ENCODE data around the gene ZNF845. TPM values are rescaled to one million over a fixed set of nuclear protein-coding genes. Genes with fewer than 3 reads are reported as not detected.
A peak's percentile ranks its signal among the peaks of the same experiment; 100 is the strongest.

The ZNF845 gene
- total RNA-seq: 7.7 and 8.7 TPM in 2 replicates

DNA sequence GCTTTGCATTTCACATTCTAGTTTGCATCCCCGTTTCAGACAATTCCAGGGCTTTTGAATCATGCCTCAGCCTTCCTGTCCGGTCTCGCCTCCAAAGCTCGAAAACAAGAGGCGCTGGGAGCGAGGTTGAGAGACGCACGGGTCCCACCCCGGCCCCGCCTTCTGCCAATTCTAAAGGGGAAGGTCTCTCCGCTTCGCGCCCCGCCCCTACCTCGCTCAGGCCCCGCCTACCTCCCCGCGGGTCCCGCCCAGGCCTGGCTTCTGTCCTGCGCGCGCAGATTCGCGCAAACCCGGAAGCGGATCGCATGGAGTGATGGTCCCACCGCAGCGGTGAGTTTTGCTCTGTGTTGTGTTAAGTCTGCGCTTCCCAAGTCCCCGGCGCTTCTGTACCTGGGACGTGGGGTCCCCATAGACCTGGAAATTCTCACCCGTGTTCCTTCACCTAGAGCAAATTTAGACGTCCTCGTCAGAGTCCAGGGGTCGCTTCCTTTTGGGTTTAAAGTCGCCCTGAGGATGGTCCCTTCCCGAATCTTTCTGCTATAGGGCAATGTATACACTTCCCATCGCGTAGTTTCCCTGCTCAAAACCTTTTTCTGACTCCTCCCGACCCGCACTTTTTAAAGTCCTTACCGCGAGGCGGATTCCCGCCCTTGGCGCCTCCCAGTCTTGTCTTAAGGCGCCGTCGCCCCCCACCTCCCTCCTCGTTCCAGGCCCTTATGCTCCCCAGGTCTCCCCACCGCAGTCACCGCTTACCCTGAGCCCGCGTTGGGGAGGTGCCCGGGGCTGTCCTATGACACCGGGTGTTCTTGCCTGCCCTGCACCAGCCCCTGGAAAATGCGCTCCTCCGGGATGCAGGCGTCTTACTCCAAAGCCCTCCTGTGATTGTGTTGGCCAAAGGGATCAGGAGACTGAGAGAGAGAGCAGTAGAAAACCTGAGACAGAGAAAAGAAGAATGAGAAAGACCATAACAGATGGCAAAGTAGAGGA is at the start of gene ZNF845:
Gene ZNF845, plus strand, starts transcription at position 287 of the 987 bp plus-strand sequence. CDS start 7,559 bp downstream, outside the sequence.
- DNase-seq (ENCODE audit: insufficient read length, low spot score, missing footprints): peak; percentile 94
- no peaks in the 10 kb centered on the region for H3K27me3 ChIP-seq (ENCODE audit: insufficient read depth, low read length)
- no peaks in the 10 kb centered on the region for H4K20me1 ChIP-seq (ENCODE audit: insufficient read depth, low read length)
- peaks cover 4% of the 10 kb centered on the region for H3K4me1 ChIP-seq (ENCODE audit: insufficient read depth, low read length)
- H3K27ac ChIP-seq (ENCODE audit: low read depth, low read length): peak within 1 kb of the TSS; percentile 70
- peak within 1 kb of the TSS; percentile 93 for H3K4me2 ChIP-seq (ENCODE audit: insufficient read depth, low read length)
- no peaks in the 10 kb centered on the region for H3K36me3 ChIP-seq (ENCODE audit: insufficient read depth, low read length)
- H2AFZ ChIP-seq (ENCODE audit: low read length): peak within 1 kb of the TSS; percentile 100
- peak within 1 kb of the TSS; percentile 98 for H3K4me3 ChIP-seq (ENCODE audit: insufficient read depth, low read length)
- H3K9me3 ChIP-seq (ENCODE audit: low read depth, low read length): no peaks in the 10 kb centered on the region
- H3K79me2 ChIP-seq (ENCODE audit: insufficient read depth, low read length): peaks cover 18% of the 10 kb centered on the region
- TF ChIP-seq, protein P1, sequence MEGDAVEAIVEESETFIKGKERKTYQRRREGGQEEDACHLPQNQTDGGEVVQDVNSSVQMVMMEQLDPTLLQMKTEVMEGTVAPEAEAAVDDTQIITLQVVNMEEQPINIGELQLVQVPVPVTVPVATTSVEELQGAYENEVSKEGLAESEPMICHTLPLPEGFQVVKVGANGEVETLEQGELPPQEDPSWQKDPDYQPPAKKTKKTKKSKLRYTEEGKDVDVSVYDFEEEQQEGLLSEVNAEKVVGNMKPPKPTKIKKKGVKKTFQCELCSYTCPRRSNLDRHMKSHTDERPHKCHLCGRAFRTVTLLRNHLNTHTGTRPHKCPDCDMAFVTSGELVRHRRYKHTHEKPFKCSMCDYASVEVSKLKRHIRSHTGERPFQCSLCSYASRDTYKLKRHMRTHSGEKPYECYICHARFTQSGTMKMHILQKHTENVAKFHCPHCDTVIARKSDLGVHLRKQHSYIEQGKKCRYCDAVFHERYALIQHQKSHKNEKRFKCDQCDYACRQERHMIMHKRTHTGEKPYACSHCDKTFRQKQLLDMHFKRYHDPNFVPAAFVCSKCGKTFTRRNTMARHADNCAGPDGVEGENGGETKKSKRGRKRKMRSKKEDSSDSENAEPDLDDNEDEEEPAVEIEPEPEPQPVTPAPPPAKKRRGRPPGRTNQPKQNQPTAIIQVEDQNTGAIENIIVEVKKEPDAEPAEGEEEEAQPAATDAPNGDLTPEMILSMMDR (IDR thresholded peaks at IDR 0.05; ENCODE audit: extremely low read depth, low read depth, low read length): no peak

DNA sequence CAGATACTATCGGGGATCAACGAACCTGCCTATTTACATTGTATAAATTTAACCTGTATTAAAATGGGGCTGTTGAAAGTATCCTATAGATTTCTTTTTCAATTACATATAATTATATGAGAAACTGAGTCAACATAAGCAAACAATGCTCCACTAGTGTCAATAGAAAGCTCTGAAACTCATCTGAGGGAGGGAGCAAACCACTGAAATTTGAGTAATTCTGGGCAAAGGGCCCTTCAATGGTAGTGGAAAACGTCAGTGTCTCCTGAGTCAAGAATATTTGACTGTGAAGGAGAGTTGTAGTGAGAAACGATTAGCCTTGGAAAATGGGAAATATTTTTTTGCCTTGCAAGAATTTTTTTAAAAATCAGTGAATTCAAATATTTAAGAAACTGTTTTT is 48.5 kb upstream of the ZNF845 start:
- TF ChIP-seq, protein P1 (IDR thresholded peaks at IDR 0.05; ENCODE audit: extremely low read depth, low read depth, low read length): no peak
- Histone ChIP-seq H3K4me3 (ENCODE audit: insufficient read depth, low read length) (no peak overlapping the region), H3K27ac (ENCODE audit: low read depth, low read length) (no peak overlapping the region), H3K79me2 (ENCODE audit: insufficient read depth, low read length) (no peaks in the 10 kb centered on the region), H2AFZ (ENCODE audit: low read length) (no peak overlapping the region), H3K27me3 (ENCODE audit: insufficient read depth, low read length) (no peaks in the 10 kb centered on the region), H3K9me3 (ENCODE audit: low read depth, low read length) (no peaks in the 10 kb centered on the region), H3K4me1 (ENCODE audit: insufficient read depth, low read length) (no peaks in the 10 kb centered on the region), H3K4me2 (ENCODE audit: insufficient read depth, low read length) (no peak overlapping the region), H3K36me3 (ENCODE audit: insufficient read depth, low read length) (no peaks in the 10 kb centered on the region), H4K20me1 (ENCODE audit: insufficient read depth, low read length) (no peaks in the 10 kb centered on the region)
- no peak for DNase-seq (ENCODE audit: insufficient read length, low spot score, missing footprints)

DNA sequence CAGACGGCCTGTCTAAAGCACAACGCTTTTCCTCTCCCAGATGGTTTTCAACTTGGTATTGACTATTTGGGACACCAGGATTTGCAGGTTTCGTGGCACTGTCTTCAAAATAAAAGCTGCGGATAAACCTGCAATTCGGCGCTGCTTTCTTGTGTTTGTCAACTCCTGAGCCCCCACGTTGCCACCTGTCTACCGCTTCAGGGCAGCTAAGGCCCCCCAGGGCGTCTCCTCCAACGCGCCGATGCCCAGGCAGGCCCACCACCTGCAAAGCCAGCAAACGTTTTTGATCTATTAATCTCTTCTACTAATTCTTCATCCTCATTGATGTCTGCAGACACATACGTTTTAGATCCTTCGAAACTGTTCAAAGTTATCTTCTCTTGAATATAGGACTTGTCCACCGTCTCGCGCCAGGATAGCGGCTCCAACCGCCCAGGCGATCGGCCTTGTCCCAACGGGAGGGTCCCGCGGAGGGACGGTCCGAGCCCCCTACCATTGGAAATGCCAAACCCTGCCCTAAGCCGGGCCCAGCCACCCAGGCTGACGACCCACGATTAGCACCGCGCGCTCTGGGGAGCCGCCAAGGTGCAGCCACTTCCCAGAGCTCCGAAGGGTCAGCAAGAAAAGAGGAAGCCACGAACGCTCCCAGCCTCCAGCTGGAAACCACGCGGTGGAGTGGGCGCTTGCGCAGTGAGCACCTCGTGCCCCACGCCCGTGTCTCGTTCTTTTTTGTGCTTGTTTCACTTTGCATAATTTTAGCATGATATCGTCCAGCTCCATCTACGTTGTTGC is 42.6 kb upstream of the ZNF845 start:
- Histone ChIP-seq H3K9me3 (ENCODE audit: low read depth, low read length) (no peaks in the 10 kb centered on the region), H2AFZ (ENCODE audit: low read length) (no peak overlapping the region), H3K36me3 (ENCODE audit: insufficient read depth, low read length) (no peaks in the 10 kb centered on the region), H3K27me3 (ENCODE audit: insufficient read depth, low read length) (no peaks in the 10 kb centered on the region), H3K4me1 (ENCODE audit: insufficient read depth, low read length) (no peaks in the 10 kb centered on the region), H3K4me3 (ENCODE audit: insufficient read depth, low read length) (no peak overlapping the region), H3K27ac (ENCODE audit: low read depth, low read length) (no peak overlapping the region), H4K20me1 (ENCODE audit: insufficient read depth, low read length) (no peaks in the 10 kb centered on the region), H3K79me2 (ENCODE audit: insufficient read depth, low read length) (no peaks in the 10 kb centered on the region), H3K4me2 (ENCODE audit: insufficient read depth, low read length) (no peak overlapping the region)
- TF ChIP-seq, protein P1 (IDR thresholded peaks at IDR 0.05; ENCODE audit: extremely low read depth, low read depth, low read length): no peak
- DNase-seq (ENCODE audit: insufficient read length, low spot score, missing footprints): no peak

All from osteoblast (primary cell).